Measurements from ENCODE around the gene TNFRSF12A. TPM values are rescaled to one million over a fixed set of nuclear protein-coding genes. Genes with fewer than 3 reads are reported as not detected.
A peak's percentile ranks its signal among the peaks of the same experiment; 100 is the strongest.

TNFRSF12A gene, protein sequence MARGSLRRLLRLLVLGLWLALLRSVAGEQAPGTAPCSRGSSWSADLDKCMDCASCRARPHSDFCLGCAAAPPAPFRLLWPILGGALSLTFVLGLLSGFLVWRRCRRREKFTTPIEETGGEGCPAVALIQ
- total RNA-seq (2014; rRNA removed; shearing (Covaris generic)), result 709 and 783 TPM in 2 replicates

DNA sequence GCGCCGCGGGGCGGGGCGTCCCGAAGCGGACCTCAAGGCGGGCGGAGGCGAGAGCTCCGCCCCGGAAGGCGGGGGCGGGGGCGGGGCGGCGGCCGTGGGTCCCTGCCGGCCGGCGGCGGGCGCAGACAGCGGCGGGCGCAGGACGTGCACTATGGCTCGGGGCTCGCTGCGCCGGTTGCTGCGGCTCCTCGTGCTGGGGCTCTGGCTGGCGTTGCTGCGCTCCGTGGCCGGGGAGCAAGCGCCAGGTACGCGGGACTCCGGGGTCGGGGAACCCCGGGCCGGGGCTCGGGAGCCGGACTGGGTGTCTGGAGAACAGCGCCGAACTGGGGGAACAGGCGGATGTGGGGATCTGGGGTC, at the start of gene TNFRSF12A:
TSS of gene TNFRSF12A (plus strand) at position 122 of the 357 bp plus-strand sequence. CDS start at position 152, 30 bp downstream.
- DNase-seq (ENCODE audit: low spot score), result peak; percentile 87

DNA sequence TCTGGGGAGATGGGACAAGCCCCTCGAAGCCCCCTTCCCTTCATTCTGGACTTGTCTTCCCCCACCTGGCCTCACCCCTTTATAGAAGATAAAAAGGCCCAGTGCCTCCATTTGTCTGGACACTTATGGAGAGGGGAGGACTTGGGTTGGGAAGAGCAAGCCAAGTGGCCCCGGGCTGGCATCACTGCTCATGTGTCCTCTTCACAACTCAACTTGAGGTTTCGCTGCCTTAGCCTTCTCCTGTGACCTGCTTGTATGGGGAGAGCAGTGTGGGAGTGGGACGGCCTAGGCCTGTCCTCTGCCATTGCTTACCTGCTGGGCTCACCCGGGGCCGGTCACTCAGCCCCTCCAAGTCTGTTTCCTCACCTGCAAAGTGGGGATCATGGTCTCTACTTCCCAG, 49.6 kb upstream of the TNFRSF12A start:
- DNase-seq (ENCODE audit: low spot score), result no peak

- no peak for DNase-seq (ENCODE audit: low spot score)
These were observed 48.8 kb upstream of the TNFRSF12A start for GRCh38 chr16:2971134-2971984.

GRCh38 chr16:2971985-2972784, 48.0 kb upstream of the TNFRSF12A start:
- no peak for DNase-seq (ENCODE audit: low spot score)

GRCh38 chr16:2973093-2973492, 47.1 kb upstream of the TNFRSF12A start:
- no peak for DNase-seq (ENCODE audit: low spot score)

- no peak for DNase-seq (ENCODE audit: low spot score)
These were observed 46.4 kb upstream of the TNFRSF12A start for GRCh38 chr16:2973605-2974318.

- DNase-seq (ENCODE audit: low spot score), result no peak
These were observed 45.7 kb upstream of the TNFRSF12A start for GRCh38 chr16:2974319-2975056.

DNA sequence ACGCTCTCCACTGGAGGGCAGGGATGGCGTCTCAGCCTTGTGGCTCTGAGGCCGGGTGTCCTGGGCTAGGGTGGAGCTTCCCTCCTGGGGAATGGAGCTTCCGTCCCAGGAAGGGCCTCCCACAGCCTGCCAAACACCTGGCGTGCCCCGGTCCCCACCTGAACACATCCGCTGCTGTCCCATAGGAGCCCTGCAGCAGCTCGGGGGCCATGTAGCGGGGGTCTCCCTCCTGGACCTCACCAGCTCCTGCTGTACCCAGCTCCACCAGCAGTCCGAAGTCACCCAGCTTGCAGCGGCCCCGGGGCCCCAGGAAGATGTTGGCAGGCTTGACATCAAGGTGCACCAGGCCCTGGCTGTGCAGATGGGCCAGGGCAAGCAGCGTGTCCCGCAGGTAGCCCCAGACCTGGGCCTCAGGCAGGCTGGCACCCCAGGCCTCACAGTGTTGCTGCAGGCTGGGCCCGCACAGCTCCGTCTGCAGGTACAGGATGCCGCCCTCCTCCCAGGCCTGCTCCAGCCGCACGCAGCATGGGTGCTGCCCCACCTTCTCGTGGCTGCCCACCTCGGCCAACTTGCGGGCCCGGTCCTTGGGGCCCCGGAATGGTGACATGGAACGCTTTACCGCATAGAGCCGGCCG, 44.9 kb upstream of the TNFRSF12A start:
- DNase-seq (ENCODE audit: low spot score), result no peak

DNA sequence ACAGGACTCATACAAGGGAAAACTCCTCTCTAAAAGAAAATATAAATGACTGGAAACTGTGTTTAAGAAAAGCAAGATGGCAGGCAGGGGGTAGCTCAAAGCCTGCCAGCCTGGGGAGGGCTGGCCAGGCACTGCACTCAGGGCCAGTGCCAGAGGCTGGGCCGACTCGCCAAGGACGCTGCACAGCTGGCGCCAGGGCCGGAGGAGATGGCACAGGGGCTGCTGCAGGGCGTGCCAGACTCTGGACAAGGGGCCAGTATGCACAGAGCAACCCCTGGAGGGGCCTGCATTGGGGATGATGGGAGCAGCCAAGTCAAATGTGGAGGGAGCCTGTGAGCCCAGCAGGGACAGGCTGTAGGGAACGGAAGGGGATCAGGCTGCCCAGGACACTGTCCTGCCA, 44.0 kb upstream of the TNFRSF12A start:
- DNase-seq (ENCODE audit: low spot score), result no peak

DNA sequence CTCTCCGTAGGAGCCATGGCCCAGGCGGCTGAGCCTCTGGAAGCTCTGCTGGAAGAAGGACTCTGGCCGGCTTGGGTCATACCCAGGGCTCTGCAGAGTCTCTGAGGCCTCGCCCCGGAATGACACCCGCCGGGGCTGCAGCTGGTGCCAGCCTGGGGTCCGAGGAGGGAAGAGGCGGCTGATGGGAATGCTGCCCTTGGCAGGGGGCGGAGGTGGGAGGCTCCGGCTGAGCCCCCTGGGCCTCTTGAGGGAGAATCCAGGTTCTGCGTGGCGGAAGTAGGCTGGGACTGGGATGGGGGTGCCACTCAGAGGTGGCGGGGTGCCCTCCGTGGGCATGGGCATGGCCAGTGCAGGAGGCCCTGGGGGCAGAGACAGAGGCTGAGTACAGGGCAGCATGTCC, 43.5 kb upstream of the TNFRSF12A start:
- no peak for DNase-seq (ENCODE audit: low spot score)

- no peak for DNase-seq (ENCODE audit: low spot score)
These were observed 42.7 kb upstream of the TNFRSF12A start for GRCh38 chr16:2977440-2977839.

DNA sequence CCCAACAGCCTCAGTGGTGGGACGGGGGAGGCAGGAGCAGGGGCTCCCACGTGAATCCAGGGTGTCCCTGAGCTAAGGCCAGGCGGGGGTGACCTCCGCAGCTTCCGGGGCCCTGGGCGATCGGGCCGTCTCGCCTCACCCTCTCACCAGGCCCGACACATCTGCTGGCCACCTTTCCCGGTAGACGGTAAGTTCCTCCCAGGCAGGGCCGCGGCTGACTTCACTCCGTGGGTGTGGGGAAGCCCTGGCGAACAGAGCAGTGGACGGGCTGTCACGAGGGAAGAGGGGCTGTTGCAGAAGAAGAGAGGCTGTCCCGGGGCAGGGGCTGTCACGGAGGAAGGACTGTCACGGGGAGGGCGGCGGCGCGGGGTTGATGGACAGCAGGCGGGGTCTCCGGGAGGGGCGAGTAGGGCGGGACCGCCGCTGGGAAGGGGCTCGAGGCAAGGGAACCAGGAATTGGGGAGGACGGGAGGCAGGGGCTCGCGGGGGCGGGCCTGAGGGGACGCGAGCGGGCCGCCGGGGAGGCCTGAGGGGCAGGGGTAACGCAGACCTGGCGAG, 40.4 kb upstream of the TNFRSF12A start:
- DNase-seq (ENCODE audit: low spot score), result no peak

- peak; percentile 91 for DNase-seq (ENCODE audit: low spot score)
These were observed 39.7 kb upstream of the TNFRSF12A start, which contains the start of gene PKMYT1 for GRCh38 chr16:2980227-2981176. Gene PKMYT1, minus strand, starts transcription at chr16:2980446. Its CDS starts 789 bp downstream, at chr16:2979657.

- no peak for DNase-seq (ENCODE audit: low spot score)
These were observed 38.8 kb upstream of the TNFRSF12A start for GRCh38 chr16:2981177-2981898.

DNA sequence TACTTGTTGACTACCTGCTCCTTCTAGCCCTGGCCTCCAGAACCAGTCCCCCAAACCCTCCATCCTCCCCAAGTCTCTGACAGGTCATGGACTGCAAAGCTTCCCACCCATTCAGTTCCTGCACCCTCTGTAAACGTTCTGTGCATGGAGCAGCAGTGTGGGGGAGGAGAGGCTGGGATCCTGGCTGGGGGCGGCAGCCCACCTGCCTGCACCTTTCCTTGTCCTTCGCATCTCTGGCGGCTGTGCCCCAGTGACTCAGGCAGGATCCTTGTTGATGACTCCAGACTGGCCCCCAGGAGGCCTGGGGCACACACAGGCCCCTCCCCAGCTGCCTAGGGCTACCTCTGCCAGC, 38.3 kb upstream of the TNFRSF12A start:
- no peak for DNase-seq (ENCODE audit: low spot score)

- DNase-seq (ENCODE audit: low spot score), result no peak
These were observed 37.8 kb upstream of the TNFRSF12A start for GRCh38 chr16:2982402-2982801.

DNA sequence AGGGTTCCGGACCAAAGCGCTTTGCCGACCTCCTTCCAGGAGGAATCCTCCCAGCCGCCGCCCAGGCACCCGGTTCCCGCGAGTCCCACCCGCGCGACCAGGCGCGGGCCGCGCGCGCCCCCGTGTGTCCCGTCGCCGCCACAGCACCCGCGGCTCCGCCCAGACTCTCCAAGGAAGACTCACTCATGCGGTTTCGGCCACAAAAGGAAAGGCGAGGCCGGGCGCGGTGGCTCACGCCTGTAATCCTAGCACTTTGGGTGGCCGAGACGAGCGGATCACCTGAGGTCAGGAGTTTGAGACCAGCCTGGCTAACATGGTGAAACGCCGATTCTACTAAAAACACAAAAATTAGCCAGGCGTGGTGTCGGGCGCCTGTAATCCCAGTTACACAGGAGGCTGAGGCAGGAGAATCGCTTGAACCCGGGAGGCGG, 36.4 kb upstream of the TNFRSF12A start:
- DNase-seq (ENCODE audit: low spot score), result peak; percentile 77

- no peak for DNase-seq (ENCODE audit: low spot score)
These were observed 34.7 kb upstream of the TNFRSF12A start for GRCh38 chr16:2985462-2985861.
